Liver (tissue), 10 donors: Measurements from ENCODE around the gene SIGLEC14. TPM values are rescaled to one million over a fixed set of nuclear protein-coding genes. Genes with fewer than 3 reads are reported as not detected.

Source experiments
- DNase-seq: peaks from one replicate; pipeline ENCODE4 v3.0.0-alpha.2; 2017; ENCODE audit warnings: low spot score
- H3K27ac ChIP-seq, 2 donors: one replicate each; pipeline ENCODE4 v1.7.0; 2013; ENCODE audit warnings: inconsistent platforms in 2 of 2, low read length in 2 of 2, control low read depth in 1 of 2, low read depth in 1 of 2, mild to moderate bottlenecking in 1 of 2
- H3K27me3 ChIP-seq, 4 donors: one replicate each; pipeline versions ENCODE4 v1.6.1 to v1.7.0; 2013; ENCODE audit warnings: low read length in 3 of 4, inconsistent platforms in 1 of 4, mild to moderate bottlenecking in 1 of 4, moderate library complexity in 1 of 4; ENCODE audit not compliant: control insufficient read depth in 4 of 4, insufficient read depth in 4 of 4
- H3K36me3 ChIP-seq, 4 donors: one replicate each; pipeline versions ENCODE4 v1.6.1 to v1.7.0; 2013; ENCODE audit warnings: low read length in 3 of 4, mild to moderate bottlenecking in 3 of 4, low read depth in 1 of 4, moderate library complexity in 1 of 4; ENCODE audit not compliant: control insufficient read depth in 4 of 4, insufficient read depth in 3 of 4
- H3K4me1 ChIP-seq, 4 donors: one replicate each; pipeline versions ENCODE4 v1.6.1 to v1.7.0; 2013; ENCODE audit warnings: low read length in 3 of 4, mild to moderate bottlenecking in 3 of 4, moderate library complexity in 1 of 4; ENCODE audit not compliant: control insufficient read depth in 4 of 4, insufficient read depth in 4 of 4
- H3K4me3 ChIP-seq, 3 donors: one replicate each; pipeline versions ENCODE4 v1.6.1 to v1.7.0; 2013; ENCODE audit warnings: low read length in 3 of 3, control low read depth in 1 of 3, low read depth in 1 of 3, mild to moderate bottlenecking in 1 of 3
- H3K9ac ChIP-seq, 2 donors: one replicate each; pipeline ENCODE4 v1.7.0; 2013; ENCODE audit warnings: low read length in 2 of 2, mild to moderate bottlenecking in 2 of 2, moderate library complexity in 2 of 2, control low read depth in 1 of 2, low read depth in 1 of 2
- H3K9me3 ChIP-seq, 4 donors: one replicate each; pipeline versions ENCODE4 v1.6.1 to v1.7.0; 2013; ENCODE audit warnings: low read length in 3 of 4; ENCODE audit not compliant: control insufficient read depth in 4 of 4
- FOXA1 ChIP-seq: IDR thresholded peaks from 2 replicates; pipeline ENCODE4 v1.6.1; 2016; ENCODE audit warnings: antibody characterized with exemption
- FOXA2 ChIP-seq: IDR thresholded peaks from 2 replicates; pipeline ENCODE4 v1.6.1; 2016; ENCODE audit warnings: antibody characterized with exemption
- GABPA ChIP-seq, 2 donors: IDR thresholded peaks in 1 of 2; conservative IDR thresholded peaks in 1 of 2; 2 replicates each; pipeline ENCODE4 v1.6.1; 2016; ENCODE audit warnings: antibody characterized with exemption in 2 of 2, mild to moderate bottlenecking in 1 of 2, moderate library complexity in 1 of 2
- JUND ChIP-seq, 2 donors: IDR thresholded peaks; 2 replicates each; pipeline ENCODE4 v1.6.1; 2016; ENCODE audit warnings: antibody characterized with exemption in 2 of 2
- YY1 ChIP-seq: IDR thresholded peaks from 2 replicates; pipeline ENCODE4 v1.6.1; 2016; ENCODE audit warnings: antibody characterized with exemption, mild to moderate bottlenecking
- ZBTB33 ChIP-seq: IDR thresholded peaks from 2 replicates; pipeline ENCODE4 v1.6.1; 2016; ENCODE audit warnings: antibody characterized with exemption
- WGBS: extraction: QIAGEN DNeasy Blood & Tissue Kit; methylation state at CpG from one replicate; pipeline ENCODE4 v1.1.7; 2013; 5-methylcytosine and 5-hydroxymethylcytosine counted together
- polyA plus RNA-seq, 2 donors: library from polyadenylated mRNA; stranded (reverse) in 1 of 2; unstranded in 1 of 2; fragments of 200-250 nt in 1 of 2; fragments of >200 nt in 1 of 2; fragmentation: Nextera tagmentation in 1 of 2; extraction: Ambion mirVana in 1 of 2; gene quantifications; one replicate each; pipeline versions ENCODE4 v1.2.1 to v1.2.3, GENCODE V29; 2013 to 2015
- small RNA-seq: library from RNA; depleted of rRNA; stranded (forward); fragments of <200 nt; gene quantifications from one replicate; pipeline ENCODE3, GENCODE V24; 2014
- total RNA-seq, 2 donors: library from RNA; depleted of rRNA; stranded (reverse); fragments of >200 nt; gene quantifications; one replicate each; pipeline ENCODE4 v1.2.3, GENCODE V29; 2014
- TF ChIP-seq, protein P1 (sequence below): IDR thresholded peaks from 2 replicates; pipeline ENCODE4 v1.6.1; 2016; ENCODE audit warnings: antibody characterized with exemption, mild to moderate bottlenecking
- donor health status: healthy.
- donor health status: healthy.
- donor health status: healthy.
- donor health status: healthy.
- donor health status: healthy.

SIGLEC14 gene
- total and polyA plus RNA-seq, 4 donors: 1.7 to 6.9 (median 3.2) TPM; not detected in 1

DNA sequence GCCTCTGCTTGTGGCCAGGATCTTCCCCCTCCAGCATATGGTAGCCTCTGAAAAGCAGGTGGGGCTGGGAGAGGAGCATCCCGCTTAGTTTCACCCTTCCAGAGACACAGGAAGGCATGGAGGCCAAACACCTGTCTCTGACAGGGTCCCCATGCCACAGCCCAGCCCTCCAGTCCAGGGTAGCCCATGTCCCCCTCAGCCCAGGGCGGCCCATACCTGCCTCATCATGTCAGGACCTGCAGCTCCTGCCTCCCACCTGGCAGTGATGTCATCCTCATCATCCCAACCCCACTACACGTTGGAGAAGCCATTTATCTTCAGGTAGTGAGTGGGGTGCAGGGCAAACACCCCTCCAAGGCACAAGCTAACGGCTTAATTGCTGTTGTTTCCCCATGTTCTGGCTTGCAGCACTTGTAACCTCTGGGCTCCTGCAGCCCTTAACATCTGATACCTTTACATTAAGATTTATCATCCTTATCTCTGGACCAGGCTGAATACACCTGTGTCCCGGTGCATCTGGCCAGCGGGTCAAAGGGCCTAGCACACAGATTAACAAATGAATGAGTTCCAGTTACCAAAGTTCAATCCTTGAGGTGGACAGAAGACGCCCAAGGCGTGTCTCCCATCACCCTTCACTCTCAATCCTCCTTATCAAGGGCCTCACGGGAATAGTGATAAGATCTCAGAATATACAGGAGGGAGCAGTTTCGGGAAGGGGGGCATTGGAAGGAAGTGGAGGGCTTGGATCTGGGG lies 53.3 kb downstream of the SIGLEC14 start:
- Histone ChIP-seq H3K27ac (no peak overlapping the region), H3K36me3 (no peaks in the 10 kb centered on the region), H3K4me1 (peaks cover 0 to 17% (median 13%) of the 10 kb centered on the region in 4 donors), H3K4me3 (peak overlapping the region; percentile 58 to 86 (median 71)), H3K27me3 (no peaks in the 10 kb centered on the region), H3K9ac (no peak overlapping the region), H3K9me3 (peaks cover 0 to 9% (median 3%) of the 10 kb centered on the region in 4 donors)
- TF ChIP-seq ZBTB33: no peak
- no peak for TF ChIP-seq YY1
- no peak for TF ChIP-seq FOXA2
- no peak for TF ChIP-seq GABPA (IDR thresholded peaks at IDR 0.05 in 1 of 2, conservative IDR thresholded peaks at IDR 0.05 in 1 of 2)
- TF ChIP-seq, protein P1, sequence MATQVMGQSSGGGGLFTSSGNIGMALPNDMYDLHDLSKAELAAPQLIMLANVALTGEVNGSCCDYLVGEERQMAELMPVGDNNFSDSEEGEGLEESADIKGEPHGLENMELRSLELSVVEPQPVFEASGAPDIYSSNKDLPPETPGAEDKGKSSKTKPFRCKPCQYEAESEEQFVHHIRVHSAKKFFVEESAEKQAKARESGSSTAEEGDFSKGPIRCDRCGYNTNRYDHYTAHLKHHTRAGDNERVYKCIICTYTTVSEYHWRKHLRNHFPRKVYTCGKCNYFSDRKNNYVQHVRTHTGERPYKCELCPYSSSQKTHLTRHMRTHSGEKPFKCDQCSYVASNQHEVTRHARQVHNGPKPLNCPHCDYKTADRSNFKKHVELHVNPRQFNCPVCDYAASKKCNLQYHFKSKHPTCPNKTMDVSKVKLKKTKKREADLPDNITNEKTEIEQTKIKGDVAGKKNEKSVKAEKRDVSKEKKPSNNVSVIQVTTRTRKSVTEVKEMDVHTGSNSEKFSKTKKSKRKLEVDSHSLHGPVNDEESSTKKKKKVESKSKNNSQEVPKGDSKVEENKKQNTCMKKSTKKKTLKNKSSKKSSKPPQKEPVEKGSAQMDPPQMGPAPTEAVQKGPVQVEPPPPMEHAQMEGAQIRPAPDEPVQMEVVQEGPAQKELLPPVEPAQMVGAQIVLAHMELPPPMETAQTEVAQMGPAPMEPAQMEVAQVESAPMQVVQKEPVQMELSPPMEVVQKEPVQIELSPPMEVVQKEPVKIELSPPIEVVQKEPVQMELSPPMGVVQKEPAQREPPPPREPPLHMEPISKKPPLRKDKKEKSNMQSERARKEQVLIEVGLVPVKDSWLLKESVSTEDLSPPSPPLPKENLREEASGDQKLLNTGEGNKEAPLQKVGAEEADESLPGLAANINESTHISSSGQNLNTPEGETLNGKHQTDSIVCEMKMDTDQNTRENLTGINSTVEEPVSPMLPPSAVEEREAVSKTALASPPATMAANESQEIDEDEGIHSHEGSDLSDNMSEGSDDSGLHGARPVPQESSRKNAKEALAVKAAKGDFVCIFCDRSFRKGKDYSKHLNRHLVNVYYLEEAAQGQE: no peak
- no peak for TF ChIP-seq JUND (IDR thresholded peaks at IDR 0.05)
- no peak for TF ChIP-seq FOXA1
- no peak for DNase-seq
- 32% methylated on average over 10 of the region's 10 CpGs for WGBS

Small RNA genes lying within 50 kb of the gene (small RNA-seq; reads per million reads assigned to genes)
- gene AC018755.2: not detected
- gene MIR125A: not detected
- 0.82 reads per million, percentile 73 among the genes with 10 or more reads in this experiment for gene MIR99B
- gene MIRLET7E: not detected

Other genes with a start within 250 kb of the SIGLEC14 start
- gene SIGLEC10, start 229.2 kb downstream of the SIGLEC14 start, total RNA-seq: 1 to 10 TPM; 4.9 to 8.4 TPM
- 1 to 10 TPM; 1.7 to 8.0 TPM for gene SIGLEC10, start 229.2 kb downstream of the SIGLEC14 start, polyA plus RNA-seq
- 1 to 10 TPM in 1 of 2 donors, under 1 TPM in 1; 0.09 to 2.3 TPM for gene SIGLEC8, start 188.4 kb downstream of the SIGLEC14 start, total RNA-seq
- gene SIGLEC8, start 188.4 kb downstream of the SIGLEC14 start, polyA plus RNA-seq: under 1 TPM; 0.24 to 0.81 TPM
- gene CEACAM18, start 168.3 kb downstream of the SIGLEC14 start, total RNA-seq: not detected
- not detected for gene CEACAM18, start 168.3 kb downstream of the SIGLEC14 start, polyA plus RNA-seq
- gene SIGLEC12, start 145.0 kb downstream of the SIGLEC14 start, total RNA-seq: 1 to 10 TPM in 1 of 2 donors, under 1 TPM in 1; 0.84 to 5.0 TPM
- gene SIGLEC12, start 145.0 kb downstream of the SIGLEC14 start, polyA plus RNA-seq: under 1 TPM; 0.05 to 0.21 TPM
- under 1 TPM; 0.08 to 0.47 TPM for gene SIGLEC6, start 115.2 kb downstream of the SIGLEC14 start, total RNA-seq
- gene SIGLEC6, start 115.2 kb downstream of the SIGLEC14 start, polyA plus RNA-seq: under 1 TPM in 1 of 2 donors, not detected in 1; 0.08 TPM
- gene ZNF175, start 75.5 kb downstream of the SIGLEC14 start, total RNA-seq: 1 to 10 TPM; 3.9 to 5.3 TPM
- 1 to 10 TPM in 1 of 2 donors, under 1 TPM in 1; 0.60 to 1.1 TPM for gene ZNF175, start 75.5 kb downstream of the SIGLEC14 start, polyA plus RNA-seq
- gene SIGLEC5, start 16.4 kb downstream of the SIGLEC14 start, total RNA-seq: under 1 TPM in 1 of 2 donors, not detected in 1; 0.70 TPM
- gene SIGLEC5, start 16.4 kb downstream of the SIGLEC14 start, polyA plus RNA-seq: under 1 TPM in 1 of 2 donors, not detected in 1; 0.42 TPM
- 1 to 10 TPM; 1.5 to 2.5 TPM for gene SPACA6, start 46.5 kb upstream of the SIGLEC14 start, total RNA-seq
- gene SPACA6, start 46.5 kb upstream of the SIGLEC14 start, polyA plus RNA-seq: 1 to 10 TPM in 1 of 2 donors, under 1 TPM in 1; 0.92 to 1.2 TPM
- gene HAS1, start 77.2 kb upstream of the SIGLEC14 start, total RNA-seq: under 1 TPM in 1 of 2 donors, not detected in 1; 0.05 TPM
- under 1 TPM in 1 of 2 donors, not detected in 1; 0.07 TPM for gene HAS1, start 77.2 kb upstream of the SIGLEC14 start, polyA plus RNA-seq
- gene FPR1, start 105.1 kb upstream of the SIGLEC14 start, total RNA-seq: 10 to 100 TPM in 1 of 2 donors, 1 to 10 TPM in 1; 9.9 to 17.0 TPM
- 1 to 10 TPM; 2.7 to 6.3 TPM for gene FPR1, start 105.1 kb upstream of the SIGLEC14 start, polyA plus RNA-seq
- 1 to 10 TPM; 3.8 to 4.1 TPM for gene FPR2, start 114.4 kb upstream of the SIGLEC14 start, total RNA-seq
- gene FPR2, start 114.4 kb upstream of the SIGLEC14 start, polyA plus RNA-seq: under 1 TPM; 0.15 to 0.89 TPM
- gene FPR3, start 148.3 kb upstream of the SIGLEC14 start, total RNA-seq: 1 to 10 TPM; 3.6 to 7.8 TPM
- gene FPR3, start 148.3 kb upstream of the SIGLEC14 start, polyA plus RNA-seq: 1 to 10 TPM; 1.0 to 4.5 TPM
- 1 to 10 TPM; 3.1 to 5.4 TPM for gene ZNF577, start 241.1 kb upstream of the SIGLEC14 start, total RNA-seq
- gene ZNF577, start 241.1 kb upstream of the SIGLEC14 start, polyA plus RNA-seq: 1 to 10 TPM; 2.0 to 2.6 TPM